ENCODE results near the gene GABRG3.

DNA sequence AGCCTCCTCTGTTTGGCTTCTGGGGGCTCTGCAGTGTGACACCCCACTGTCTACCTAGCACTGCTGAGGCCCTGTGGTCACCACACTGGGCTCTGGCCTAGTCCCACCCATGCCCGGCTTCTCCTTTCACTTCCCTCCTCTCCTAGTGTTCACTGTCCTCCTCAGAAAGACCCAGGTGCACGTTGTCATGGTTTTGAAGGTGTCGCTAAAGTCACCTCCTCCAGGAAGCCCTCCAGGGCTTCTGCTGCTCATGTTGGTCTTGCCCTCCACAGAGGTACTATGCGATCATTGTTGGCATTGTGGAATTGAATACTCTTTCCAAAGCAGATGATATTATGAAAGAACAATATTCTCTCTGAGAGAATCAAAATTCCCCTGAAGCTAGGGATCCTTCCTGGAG, 163.5 kb downstream of the GABRG3 start:
- TF ChIP-seq POLR2AphosphoS5 (IDR thresholded peaks at IDR 0.05; ENCODE audit: low read depth, low read length) (no peak), PAX5 (IDR thresholded peaks at IDR 0.05; ENCODE audit: insufficient read depth, low read length, severe bottlenecking) (no peak), TAF1 (IDR thresholded peaks at IDR 0.05; ENCODE audit: low read depth, low read length) (no peak), POU2F2 (IDR thresholded peaks at IDR 0.05; ENCODE audit: low read depth, low read length) (no peak), POLR2A (IDR thresholded peaks at IDR 0.05; ENCODE audit: low read depth, low read length) (no peak)

All from GM12891 (cell line).